B cell (primary cell): ENCODE measurements around the gene SPSB1.

Source experiments
- CTCF ChIP-seq: fragments of 200-600 bp; IDR thresholded peaks from one replicate; pipeline ENCODE4 v1.8.0; 2022; ENCODE audit warnings: antibody characterized with exemption, mild to moderate bottlenecking
- EZH2 ChIP-seq: IDR thresholded peaks from 2 replicates; pipeline ENCODE4 v1.6.1; 2012; ENCODE audit warnings: borderline replicate concordance, low read depth, mild to moderate bottlenecking, moderate library complexity, low read length; ENCODE audit not compliant: insufficient read depth, poor library complexity, severe bottlenecking

GRCh38 chr1:9311029-9311428 is 18.3 kb downstream of the SPSB1 start:
- TF ChIP-seq CTCF: no peak
- no peak for TF ChIP-seq EZH2
